BE2C (cell line): ENCODE data around the gene GABBR2.
"Not testable (repeated sequence)": the region's sequence is repeated elsewhere in the genome, so short reads cannot be mapped to it uniquely, and the experiment has no call there.

Experiments used
- DNase-seq: peaks from one replicate; pipeline ENCODE4 v3.0.0-alpha.2; 2020
- H3K27me3 ChIP-seq: fragments of 250-450 bp; sonication (Bioruptor Pico); 2 replicates; pipeline ENCODE4 v1.5.1; 2020; ENCODE audit warnings: mild to moderate bottlenecking
- H3K36me3 ChIP-seq: fragments of 250-450 bp; sonication (Bioruptor Pico); 2 replicates; pipeline ENCODE4 v1.5.1; 2020; ENCODE audit warnings: mild to moderate bottlenecking
- H3K4me1 ChIP-seq: fragments of 250-450 bp; sonication (Bioruptor Pico); 2 replicates; pipeline ENCODE4 v1.5.1; 2020
- H3K4me3 ChIP-seq: 2 replicates; pipeline ENCODE4 v1.5.1; 2011; ENCODE audit warnings: low read depth, low read length
- H3K9me3 ChIP-seq: fragments of 250-450 bp; sonication (Bioruptor Pico); 2 replicates; pipeline ENCODE4 v1.5.1; 2020
- CTCF ChIP-seq: IDR thresholded peaks from 2 replicates; pipeline ENCODE4 v1.5.1; 2012; ENCODE audit warnings: mild to moderate bottlenecking, low read depth, low read length

Gene GABBR2

GRCh38 chr9:98660541-98660940 lies 48.2 kb downstream of the GABBR2 start:
- no peak for TF ChIP-seq CTCF
- H3K27me3 ChIP-seq, result peaks cover 9% of the 10 kb centered on the region
- H3K9me3 ChIP-seq, result no peaks in the 10 kb centered on the region
- no peaks in the 10 kb centered on the region for H3K4me1 ChIP-seq
- no peak overlapping the region for H3K4me3 ChIP-seq
- no peaks in the 10 kb centered on the region for H3K36me3 ChIP-seq
- DNase-seq, result no peak

GRCh38 chr9:98658951-98659351 lies 49.8 kb downstream of the GABBR2 start:
- TF ChIP-seq CTCF, result no peak
- Histone ChIP-seq H3K4me3 (no peak overlapping the region), H3K9me3 (no peaks in the 10 kb centered on the region), H3K36me3 (no peaks in the 10 kb centered on the region), H3K4me1 (no peaks in the 10 kb centered on the region), H3K27me3 (peaks cover 10% of the 10 kb centered on the region)
- no peak for DNase-seq

GRCh38 chr9:98657897-98658296 lies 50.8 kb downstream of the GABBR2 start:
- no peak for DNase-seq
- peaks cover 14% of the 10 kb centered on the region for H3K27me3 ChIP-seq
- H3K4me1 ChIP-seq, result no peaks in the 10 kb centered on the region
- TF ChIP-seq CTCF, result no peak
- no peaks in the 10 kb centered on the region for H3K9me3 ChIP-seq
- no peaks in the 10 kb centered on the region for H3K36me3 ChIP-seq
- H3K4me3 ChIP-seq, result no peak overlapping the region

- Histone ChIP-seq H3K4me1 (no peaks in the 10 kb centered on the region), H3K27me3 (peaks cover 14% of the 10 kb centered on the region), H3K9me3 (no peaks in the 10 kb centered on the region), H3K4me3 (no peak overlapping the region), H3K36me3 (no peaks in the 10 kb centered on the region)
- no peak for DNase-seq
- TF ChIP-seq CTCF, result no peak
Measured at GRCh38 chr9:98656511-98656910, 52.2 kb downstream of the GABBR2 start.

GRCh38 chr9:98655428-98655827 lies 53.3 kb downstream of the GABBR2 start:
- not testable (repeated sequence) for H3K4me3 ChIP-seq, H3K4me1 ChIP-seq, H3K9me3 ChIP-seq, H3K36me3 ChIP-seq, DNase-seq
- peaks cover 13% of the 10 kb centered on the region for H3K27me3 ChIP-seq

GRCh38 chr9:98654247-98654646 lies 54.5 kb downstream of the GABBR2 start:
- no peaks in the 10 kb centered on the region for H3K9me3 ChIP-seq
- H3K36me3 ChIP-seq, result no peaks in the 10 kb centered on the region
- DNase-seq, result no peak
- no peaks in the 10 kb centered on the region for H3K4me1 ChIP-seq
- TF ChIP-seq CTCF, result no peak
- no peak overlapping the region for H3K4me3 ChIP-seq
- H3K27me3 ChIP-seq, result peaks cover 13% of the 10 kb centered on the region

- DNase-seq, result no peak
- H3K4me3 ChIP-seq, result no peak overlapping the region
- H3K27me3 ChIP-seq, result peaks cover 10% of the 10 kb centered on the region
- no peak for TF ChIP-seq CTCF
- no peaks in the 10 kb centered on the region for H3K36me3 ChIP-seq
- H3K4me1 ChIP-seq, result no peaks in the 10 kb centered on the region
- H3K9me3 ChIP-seq, result no peaks in the 10 kb centered on the region
Measured at GRCh38 chr9:98652741-98653140, 56.0 kb downstream of the GABBR2 start.
